NCI-H69 (cell line): ENCODE data around the gene EML4.
"Not testable (repeated sequence)": the region's sequence is repeated elsewhere in the genome, so short reads cannot be mapped to it uniquely, and the experiment has no call there.

Source experiments
- DNase-seq: peaks from one replicate; lab custom pipeline; 2025; lab: John Stamatoyannopoulos, UW

The EML4 gene, protein sequence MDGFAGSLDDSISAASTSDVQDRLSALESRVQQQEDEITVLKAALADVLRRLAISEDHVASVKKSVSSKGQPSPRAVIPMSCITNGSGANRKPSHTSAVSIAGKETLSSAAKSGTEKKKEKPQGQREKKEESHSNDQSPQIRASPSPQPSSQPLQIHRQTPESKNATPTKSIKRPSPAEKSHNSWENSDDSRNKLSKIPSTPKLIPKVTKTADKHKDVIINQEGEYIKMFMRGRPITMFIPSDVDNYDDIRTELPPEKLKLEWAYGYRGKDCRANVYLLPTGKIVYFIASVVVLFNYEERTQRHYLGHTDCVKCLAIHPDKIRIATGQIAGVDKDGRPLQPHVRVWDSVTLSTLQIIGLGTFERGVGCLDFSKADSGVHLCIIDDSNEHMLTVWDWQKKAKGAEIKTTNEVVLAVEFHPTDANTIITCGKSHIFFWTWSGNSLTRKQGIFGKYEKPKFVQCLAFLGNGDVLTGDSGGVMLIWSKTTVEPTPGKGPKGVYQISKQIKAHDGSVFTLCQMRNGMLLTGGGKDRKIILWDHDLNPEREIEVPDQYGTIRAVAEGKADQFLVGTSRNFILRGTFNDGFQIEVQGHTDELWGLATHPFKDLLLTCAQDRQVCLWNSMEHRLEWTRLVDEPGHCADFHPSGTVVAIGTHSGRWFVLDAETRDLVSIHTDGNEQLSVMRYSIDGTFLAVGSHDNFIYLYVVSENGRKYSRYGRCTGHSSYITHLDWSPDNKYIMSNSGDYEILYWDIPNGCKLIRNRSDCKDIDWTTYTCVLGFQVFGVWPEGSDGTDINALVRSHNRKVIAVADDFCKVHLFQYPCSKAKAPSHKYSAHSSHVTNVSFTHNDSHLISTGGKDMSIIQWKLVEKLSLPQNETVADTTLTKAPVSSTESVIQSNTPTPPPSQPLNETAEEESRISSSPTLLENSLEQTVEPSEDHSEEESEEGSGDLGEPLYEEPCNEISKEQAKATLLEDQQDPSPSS

DNA sequence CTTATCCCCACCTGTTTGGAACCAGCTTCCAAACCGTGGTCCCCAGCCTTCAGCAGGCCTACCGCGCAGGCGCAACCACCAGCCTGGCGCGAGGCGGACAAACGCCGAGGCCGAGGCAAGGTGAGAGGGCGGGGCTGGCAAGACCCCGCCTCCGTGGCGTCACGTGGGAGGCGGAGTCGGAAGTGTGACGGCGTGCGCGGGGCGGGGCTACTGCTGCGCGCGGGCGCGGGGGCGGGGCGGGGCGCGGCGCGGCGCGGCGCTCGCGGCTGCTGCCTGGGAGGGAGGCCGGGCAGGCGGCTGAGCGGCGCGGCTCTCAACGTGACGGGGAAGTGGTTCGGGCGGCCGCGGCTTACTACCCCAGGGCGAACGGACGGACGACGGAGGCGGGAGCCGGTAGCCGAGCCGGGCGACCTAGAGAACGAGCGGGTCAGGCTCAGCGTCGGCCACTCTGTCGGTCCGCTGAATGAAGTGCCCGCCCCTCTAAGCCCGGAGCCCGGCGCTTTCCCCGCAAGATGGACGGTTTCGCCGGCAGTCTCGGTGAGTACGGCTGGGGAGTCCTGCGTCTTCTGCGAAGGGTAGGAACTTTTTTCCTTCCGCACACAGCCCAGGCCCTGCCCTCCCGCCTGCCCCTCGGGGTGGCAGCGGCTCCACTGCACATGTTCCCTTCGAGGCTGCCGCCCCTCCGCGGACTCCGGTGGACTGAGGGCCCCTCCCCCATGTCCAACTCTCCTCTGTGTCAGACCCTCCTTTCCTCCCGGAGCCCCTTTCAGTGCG, at the start of gene EML4:
Gene EML4 (plus strand): TSS at position 254 of the 774 bp plus-strand sequence. CDS start 259 bp downstream, at position 513.
- peak; percentile 91 for DNase-seq

DNA sequence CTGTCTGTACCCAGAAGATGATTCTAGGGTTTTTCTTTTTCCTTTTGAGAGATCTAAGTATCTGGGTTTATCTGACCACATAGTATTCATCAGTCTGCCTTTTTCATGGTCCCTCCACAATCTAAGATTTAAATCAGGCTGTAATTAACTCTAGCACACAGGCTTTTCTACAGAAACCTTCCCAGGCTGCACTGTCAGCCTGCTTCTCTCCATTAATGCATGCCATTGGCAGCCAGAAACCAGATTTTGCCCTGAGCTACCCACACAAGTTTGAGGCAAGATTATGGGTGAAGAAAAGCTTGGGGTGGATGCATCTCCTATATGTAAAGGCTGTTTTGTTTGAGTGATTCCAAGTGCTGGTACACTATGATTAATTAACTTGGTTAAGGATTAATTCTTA, 45.7 kb upstream of the EML4 start:
- no peak for DNase-seq

DNA sequence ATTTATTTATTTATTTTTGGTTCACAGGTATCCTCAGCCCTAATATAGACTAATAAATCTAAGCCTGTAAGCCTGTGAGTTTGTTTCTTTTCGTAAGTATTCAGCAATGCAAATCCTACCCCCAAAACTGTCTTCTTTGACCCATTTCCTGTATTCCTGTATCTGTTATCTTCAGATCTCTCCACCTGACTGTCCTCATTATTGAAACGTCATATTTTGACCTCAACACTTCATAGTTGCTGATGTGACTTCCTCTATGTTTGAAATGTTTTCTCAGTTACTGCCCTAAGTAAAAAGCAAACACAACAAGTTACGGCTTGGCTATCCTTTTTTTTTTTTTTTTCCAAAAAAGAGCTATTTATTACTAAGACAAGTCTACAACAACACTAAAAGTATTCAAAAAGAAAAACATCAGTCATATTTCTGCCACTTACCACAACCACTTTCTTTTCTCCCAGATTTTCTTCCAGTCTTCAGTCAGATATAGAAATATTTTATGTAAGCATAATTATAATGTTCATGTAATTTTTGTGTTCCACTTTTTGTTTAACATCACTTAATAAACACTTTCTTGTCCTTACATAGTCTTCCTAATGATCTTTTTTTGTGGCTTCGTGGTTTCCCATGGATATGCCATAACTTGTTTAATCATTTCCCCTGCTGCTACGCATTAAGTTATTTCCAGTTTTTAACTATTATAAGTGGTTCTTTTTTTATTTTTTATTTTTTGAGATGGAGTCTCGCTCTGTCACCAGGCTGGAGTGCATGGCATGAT, 45.0 kb upstream of the EML4 start:
- DNase-seq, result no peak

DNA sequence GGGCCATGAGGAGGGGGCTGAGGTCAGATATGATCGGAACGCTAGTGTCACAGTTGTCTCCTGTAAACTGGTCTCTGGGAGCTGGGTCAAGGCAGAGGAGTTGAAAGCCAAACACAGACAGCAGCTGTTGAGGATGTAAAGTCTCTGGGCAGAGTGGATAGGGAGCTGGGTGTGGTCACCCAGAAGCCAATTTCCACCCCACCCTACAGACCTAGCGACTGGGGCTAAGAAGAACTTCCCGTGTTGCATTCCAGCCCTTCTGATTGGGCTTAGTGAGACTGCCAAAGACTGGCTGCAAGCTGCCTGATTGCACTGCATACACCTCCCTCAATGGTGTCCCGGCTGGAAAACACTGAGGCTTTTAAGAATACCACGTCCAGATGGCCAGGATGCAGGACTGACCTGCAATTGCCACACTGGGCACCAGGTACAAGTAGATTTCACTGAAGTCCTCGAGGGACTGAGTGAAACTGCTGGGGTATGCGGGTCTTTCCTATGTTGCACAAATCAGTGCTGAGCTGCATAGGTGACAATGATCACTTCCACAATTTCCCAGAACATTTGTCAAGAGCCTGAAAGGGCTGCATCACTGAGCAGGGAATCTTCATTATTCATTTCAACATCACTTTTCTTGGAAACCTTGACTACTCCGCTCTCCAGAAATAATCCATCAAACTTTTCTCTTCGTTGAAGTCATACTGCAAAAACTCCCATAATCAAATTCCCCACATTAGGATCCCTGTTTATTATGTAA, 43.1 kb upstream of the EML4 start:
- DNase-seq, result peak; percentile 57

DNA sequence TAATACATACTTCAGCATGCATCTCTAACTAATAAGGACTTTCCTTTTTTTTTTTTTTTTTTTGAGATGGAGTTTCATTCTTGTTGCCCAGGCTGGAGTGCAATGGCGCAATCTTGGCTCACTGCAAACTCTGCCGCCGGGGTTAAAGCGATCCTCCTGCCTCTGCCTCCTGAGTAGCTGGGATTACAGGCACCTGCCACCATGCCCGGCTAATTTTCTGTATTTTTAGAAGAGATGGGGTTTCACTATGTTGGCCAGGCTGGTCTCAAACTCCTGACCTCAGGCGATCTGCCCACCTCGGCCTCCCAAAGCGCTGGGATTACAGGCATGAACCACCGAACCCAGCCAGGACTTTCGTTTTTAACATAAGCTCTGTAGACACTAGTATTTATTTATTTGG, 42.3 kb upstream of the EML4 start:
- not testable (repeated sequence) for DNase-seq

DNA sequence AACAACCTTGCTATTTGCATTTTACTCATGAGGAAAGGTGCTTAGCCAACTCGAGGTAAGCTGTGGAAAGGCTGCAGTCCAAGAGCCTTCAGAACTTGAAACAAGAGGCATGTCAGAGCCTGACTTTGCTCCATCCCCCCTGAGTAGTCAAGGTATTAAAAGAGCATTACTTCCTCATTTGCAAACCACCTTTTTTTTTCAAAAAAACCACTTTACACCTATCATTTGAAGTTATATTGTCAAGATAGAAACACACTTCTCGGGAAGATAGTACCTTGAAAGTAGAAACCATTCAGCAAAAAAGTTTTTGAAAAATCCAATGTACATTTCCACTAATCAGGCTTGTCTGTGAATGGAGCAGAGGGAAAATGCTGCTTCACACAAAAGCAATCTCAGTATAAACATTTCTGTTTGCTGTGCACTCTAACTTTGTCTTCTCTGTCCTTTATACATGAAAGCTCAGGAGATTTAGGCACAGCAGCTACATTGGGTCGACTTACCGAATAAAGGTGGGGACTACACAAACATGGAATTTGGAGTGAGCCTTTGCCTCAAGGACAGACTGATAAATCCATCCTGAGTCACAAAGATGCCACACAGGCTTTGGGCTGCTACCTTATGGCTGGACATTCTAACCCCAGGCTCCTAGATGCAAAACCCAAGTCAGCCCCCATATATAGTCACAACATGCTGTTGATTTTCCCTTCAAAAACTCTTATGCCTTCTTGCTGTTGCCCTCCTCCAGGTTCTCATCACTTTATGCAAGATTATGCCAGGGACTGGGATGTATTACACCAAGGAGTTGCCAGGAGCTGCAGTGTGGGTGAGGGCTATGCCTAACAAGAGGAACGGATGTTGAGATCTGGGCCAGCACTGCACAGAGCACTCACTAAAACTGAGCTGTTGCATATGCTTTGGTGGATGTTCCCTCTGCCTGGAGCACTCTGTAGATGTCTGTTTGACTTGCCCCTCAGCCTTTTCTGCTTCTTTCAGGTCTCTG, 41.4 kb upstream of the EML4 start:
- DNase-seq, result no peak

DNA sequence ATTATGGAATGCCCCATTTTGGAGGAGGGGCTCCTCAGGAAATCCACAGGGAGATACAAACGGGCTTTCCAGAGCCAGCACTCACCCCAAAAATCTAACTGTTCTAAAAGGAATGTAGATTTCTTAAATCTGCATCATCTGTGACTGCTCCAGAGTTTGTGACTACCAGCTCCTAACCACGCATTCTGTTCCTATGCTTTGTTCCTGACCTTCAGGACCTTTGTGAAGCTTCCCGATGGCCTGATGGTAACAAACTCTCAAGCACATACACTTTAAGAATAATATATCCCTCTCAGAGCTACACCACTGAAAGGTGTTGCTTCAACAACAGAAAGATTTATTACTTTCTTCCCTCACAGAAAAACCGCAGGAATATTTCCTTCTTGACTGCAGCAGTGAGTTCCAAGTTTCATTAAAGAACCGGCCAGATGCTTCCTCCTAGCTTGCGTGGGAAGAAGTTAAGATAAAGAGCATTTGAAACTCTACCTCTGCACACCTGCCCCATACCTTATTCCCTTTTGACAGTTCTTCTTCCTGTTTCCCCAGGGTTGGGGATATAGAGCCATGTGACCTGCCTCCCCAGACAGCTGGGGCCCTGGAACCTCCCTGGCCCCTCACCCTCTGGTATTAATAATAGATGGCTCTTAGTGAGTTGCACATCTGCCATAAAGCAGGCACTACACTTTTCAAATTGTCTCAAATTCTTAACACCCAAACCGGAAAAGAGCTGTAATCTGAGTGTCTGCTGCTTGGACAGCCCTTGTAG, 40.2 kb upstream of the EML4 start:
- peak; percentile 39 for DNase-seq

DNA sequence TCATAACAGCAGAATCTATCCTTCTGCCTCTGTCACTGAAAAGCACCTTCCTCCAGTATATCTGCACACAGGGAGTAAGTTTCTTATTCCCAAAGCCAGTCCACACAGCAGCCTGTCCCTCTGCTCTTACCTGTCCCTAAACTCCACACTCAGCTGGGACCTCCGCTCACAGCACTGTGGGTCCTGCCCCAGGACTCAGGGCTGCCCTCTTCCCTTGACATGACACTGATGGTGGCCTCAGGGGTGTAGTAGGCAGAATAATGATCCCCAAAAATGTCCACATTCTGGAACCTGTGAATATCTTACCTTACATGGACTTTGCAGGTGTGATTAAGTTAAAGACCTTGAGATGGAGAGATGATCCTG, 39.7 kb upstream of the EML4 start:
- DNase-seq, result no peak

DNA sequence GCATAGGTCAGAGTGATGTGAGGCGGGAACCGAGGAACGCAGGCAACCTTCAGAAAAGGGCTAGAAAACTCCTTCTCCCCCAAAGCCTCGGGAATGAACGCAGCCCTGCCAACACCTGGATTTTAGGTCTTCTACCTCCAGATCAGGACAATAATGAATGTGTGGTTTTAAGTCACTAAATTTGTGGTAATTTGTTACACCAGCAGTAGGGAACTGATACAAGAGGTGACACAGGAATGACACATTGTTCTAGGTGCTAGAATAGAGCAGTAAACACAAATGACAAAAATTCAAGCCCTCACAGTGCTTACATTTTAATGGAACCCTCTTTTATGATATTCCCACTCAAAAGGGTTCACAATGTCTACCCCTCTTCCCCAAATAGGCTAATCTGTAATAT, 39.2 kb upstream of the EML4 start:
- DNase-seq, result no peak

DNA sequence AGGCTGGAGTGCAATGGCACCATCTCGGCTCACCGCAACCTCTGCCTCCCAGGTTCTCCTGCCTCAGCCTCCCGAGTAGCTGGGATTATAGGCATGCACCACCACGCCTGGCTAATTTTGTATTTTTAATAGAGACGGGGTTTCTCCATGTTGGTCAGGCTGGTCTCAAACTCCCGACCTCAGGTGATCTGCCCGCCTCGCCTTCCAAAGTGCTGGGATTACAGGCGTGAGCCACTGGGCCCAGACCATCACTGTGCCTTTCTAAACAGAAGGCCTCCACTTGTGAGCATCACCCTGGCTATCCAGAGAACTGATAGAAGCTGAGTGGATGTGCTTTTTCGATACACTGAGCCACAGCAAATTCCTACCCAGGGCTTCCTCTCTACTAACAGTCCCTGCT, 38.3 kb upstream of the EML4 start:
- not testable (repeated sequence) for DNase-seq

DNA sequence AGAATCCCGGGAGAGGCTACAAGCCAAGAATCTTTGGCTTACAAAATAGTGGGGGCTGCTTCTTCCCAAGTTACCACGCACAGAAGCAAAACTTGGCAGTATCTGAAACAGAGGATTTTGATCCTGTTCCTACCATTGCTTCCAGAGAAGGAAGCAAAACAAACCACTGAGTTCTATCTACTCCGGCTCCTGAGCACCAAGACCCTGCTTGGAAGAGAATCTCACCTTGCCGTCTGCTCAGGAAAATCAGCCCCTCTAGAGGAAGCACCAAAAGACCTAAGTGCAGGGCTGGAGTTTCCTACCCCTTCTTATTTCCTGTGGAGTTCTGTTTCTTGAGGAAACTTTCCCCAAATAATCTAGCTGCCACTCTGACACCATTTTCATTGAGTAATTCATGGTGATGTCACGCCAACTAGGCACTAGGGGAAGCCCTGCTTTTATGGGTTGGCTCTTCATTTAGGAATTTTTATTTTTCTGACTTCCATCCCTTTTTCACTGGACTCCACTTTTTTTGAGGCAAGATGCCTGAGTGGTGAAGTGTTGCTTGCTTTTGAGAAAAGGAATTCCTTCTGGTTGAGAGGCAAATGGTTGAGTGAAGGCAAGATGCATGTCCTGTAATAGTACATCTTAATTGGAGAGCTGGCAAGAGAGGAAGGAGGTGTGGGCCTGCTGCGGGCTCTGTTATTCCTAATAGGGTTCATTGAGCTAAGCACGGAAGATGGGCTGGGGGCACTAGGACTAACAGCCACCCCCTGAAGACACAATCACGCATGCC, 36.8 kb upstream of the EML4 start:
- no peak for DNase-seq

DNA sequence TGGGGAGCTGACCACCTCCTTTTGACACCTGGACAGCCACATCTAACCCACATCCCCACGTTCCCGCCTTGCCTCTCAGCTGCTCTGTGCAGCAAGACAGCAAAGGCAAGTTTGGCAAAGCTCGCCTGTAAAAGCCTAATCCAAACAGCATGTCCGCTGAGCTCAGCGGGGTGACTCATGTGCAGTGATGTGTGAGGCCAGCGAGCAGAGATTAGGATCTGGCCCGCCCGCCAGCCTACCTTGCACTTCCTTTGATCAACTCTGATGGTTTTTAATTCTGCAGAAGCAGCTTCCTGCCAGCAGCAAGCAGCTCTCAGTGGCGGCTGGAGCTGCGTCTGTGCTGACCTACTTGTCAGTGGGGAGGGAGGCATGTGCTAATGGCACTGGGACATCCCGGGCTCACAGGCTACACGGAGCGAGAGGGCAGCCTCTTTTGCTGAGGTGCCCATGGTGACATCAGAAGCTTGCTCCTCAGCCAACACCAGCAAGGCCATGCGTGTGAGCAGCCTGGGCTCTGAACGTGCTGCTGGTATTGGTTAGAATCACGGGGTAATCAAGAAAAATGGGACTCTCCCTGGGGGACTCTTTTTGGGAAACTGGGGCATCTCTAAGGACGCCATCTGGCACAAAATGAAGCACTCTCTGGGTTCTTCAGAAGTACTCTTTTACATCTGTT, 36.0 kb upstream of the EML4 start:
- DNase-seq, result peak; percentile 88

DNA sequence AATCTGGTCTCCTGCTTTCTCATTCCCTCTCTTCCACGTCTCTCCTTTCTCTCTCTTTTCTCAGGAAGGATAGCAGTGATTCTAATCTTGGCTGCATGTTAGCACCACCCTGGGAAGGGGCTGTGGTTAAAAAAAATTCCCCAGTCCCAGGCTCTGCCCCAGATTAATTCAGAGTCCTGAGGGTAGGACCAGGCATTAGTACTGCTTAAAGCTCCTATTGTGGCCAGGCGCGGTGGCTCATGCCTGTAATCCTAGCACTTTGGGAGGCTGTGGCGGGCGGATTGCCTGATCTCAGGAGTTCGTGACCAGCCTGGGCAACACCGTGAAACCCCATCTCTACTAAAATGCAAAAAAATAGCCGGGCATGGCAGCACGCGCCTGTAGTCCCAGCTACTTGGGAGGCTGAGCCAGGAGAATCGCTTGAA, 35.4 kb upstream of the EML4 start:
- no peak for DNase-seq

DNA sequence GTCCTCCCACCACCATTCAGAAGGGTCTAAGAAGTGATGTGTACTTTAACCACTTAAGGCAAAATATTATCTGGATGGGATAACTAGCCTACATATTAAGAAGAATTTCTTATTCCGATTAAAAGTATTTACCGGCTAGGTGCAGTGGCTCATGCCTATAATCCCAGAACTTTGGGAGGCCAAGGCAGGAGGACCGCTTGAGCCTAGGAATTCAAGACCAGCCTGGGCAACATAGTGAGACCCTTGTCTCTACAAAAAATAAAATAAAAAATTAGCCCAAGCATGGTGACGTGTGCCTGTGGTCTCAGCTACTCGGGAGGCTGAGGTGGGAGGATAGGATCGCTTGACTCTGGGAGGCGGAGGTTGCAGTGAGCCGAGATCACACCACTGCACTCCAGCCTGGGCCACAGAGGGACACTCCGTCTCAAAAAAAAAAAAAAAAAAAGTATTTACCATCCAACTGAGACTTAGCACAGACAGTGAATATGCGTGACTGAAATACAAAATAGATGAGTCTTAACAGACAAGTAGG, 34.7 kb upstream of the EML4 start:
- DNase-seq, result not testable (repeated sequence)

DNA sequence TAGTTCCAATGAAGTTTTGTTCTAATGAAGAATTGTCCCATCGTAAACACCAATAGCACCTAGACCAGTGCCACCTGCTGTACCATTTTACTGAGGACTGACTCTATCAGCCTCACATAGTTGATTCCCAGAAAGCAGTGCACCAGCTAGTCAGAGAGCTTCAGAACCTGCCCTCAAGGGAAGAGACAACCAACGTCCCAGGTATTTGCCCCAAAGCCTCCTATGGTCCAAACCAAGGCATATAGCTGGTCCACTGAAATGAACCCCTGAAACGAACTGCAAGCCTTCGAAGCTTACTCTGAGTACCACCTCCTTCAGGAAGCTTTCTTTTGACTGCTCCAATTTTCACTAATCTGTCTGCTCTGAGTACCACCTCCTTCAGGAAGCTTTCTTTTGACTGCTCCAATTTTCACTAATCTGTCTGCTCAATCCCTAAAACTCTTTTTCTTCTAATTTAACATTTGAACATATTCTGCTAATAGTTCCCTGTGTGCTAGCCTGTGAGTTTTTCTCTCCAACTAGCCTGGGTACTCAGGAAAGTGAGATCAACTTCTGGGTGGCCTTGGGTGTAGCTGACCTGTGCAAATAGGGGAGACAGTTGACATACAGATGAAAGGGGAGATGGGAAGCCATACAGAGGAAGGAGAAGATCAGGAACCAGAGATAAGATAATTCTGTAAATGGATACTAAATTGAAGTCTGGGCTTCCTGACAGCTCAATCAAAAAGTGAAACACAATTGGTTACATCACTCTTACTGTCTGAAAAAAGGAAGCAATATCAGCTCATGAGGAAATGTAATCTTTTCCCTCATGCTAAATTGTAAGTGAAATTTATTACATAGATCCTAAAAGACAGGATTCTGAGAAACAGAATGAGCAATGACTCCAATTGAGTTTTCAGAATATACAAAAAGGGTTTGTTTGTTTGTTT, 33.5 kb upstream of the EML4 start:
- DNase-seq, result no peak

DNA sequence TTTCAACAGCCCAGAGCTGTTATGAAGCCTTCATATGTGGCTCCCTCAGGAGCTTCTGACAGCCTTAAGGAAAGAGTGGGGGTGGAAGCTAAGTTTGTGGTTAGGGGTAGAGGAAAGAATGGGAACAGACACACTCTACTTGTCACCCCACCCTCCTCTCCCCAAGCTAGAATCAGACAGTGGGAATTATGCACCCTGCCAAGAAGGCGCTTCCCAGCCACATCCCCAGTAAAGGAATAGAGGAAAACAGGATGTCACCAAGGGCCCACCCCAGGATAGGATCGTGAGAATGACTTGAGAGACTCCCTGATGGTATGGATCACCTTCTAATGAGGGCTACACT, 32.4 kb upstream of the EML4 start:
- DNase-seq, result no peak
